Liver (tissue), 9 donors: ENCODE measurements around the gene FARP1. TPM values are rescaled to one million over a fixed set of nuclear protein-coding genes. Genes with fewer than 3 reads are reported as not detected.
A peak's percentile ranks its signal among the peaks of the same experiment; 100 is the strongest.

Experiments used
- DNase-seq: peaks from one replicate; pipeline ENCODE4 v3.0.0-alpha.2; 2017; ENCODE audit warnings: low spot score
- H3K27ac ChIP-seq, 2 donors: one replicate each; pipeline ENCODE4 v1.7.0; 2013; ENCODE audit warnings: inconsistent platforms in 2 of 2, low read length in 2 of 2, control low read depth in 1 of 2, low read depth in 1 of 2, mild to moderate bottlenecking in 1 of 2
- H3K27me3 ChIP-seq, 4 donors: one replicate each; pipeline versions ENCODE4 v1.6.1 to v1.7.0; 2013; ENCODE audit warnings: low read length in 3 of 4, inconsistent platforms in 1 of 4, mild to moderate bottlenecking in 1 of 4, moderate library complexity in 1 of 4; ENCODE audit not compliant: control insufficient read depth in 4 of 4, insufficient read depth in 4 of 4
- H3K36me3 ChIP-seq, 4 donors: one replicate each; pipeline versions ENCODE4 v1.6.1 to v1.7.0; 2013; ENCODE audit warnings: low read length in 3 of 4, mild to moderate bottlenecking in 3 of 4, low read depth in 1 of 4, moderate library complexity in 1 of 4; ENCODE audit not compliant: control insufficient read depth in 4 of 4, insufficient read depth in 3 of 4
- H3K4me1 ChIP-seq, 4 donors: one replicate each; pipeline versions ENCODE4 v1.6.1 to v1.7.0; 2013; ENCODE audit warnings: low read length in 3 of 4, mild to moderate bottlenecking in 3 of 4, moderate library complexity in 1 of 4; ENCODE audit not compliant: control insufficient read depth in 4 of 4, insufficient read depth in 4 of 4
- H3K4me3 ChIP-seq, 3 donors: one replicate each; pipeline versions ENCODE4 v1.6.1 to v1.7.0; 2013; ENCODE audit warnings: low read length in 3 of 3, control low read depth in 1 of 3, low read depth in 1 of 3, mild to moderate bottlenecking in 1 of 3
- H3K9ac ChIP-seq, 2 donors: one replicate each; pipeline ENCODE4 v1.7.0; 2013; ENCODE audit warnings: low read length in 2 of 2, mild to moderate bottlenecking in 2 of 2, moderate library complexity in 2 of 2, control low read depth in 1 of 2, low read depth in 1 of 2
- H3K9me3 ChIP-seq, 4 donors: one replicate each; pipeline versions ENCODE4 v1.6.1 to v1.7.0; 2013; ENCODE audit warnings: low read length in 3 of 4; ENCODE audit not compliant: control insufficient read depth in 4 of 4
- FOXA1 ChIP-seq: IDR thresholded peaks from 2 replicates; pipeline ENCODE4 v1.6.1; 2016; ENCODE audit warnings: antibody characterized with exemption
- GABPA ChIP-seq, 2 donors: IDR thresholded peaks in 1 of 2; conservative IDR thresholded peaks in 1 of 2; 2 replicates each; pipeline ENCODE4 v1.6.1; 2016; ENCODE audit warnings: antibody characterized with exemption in 2 of 2, mild to moderate bottlenecking in 1 of 2, moderate library complexity in 1 of 2
- HNF4A ChIP-seq, 2 donors: conservative IDR thresholded peaks; 2 replicates each; pipeline ENCODE4 v1.6.1; 2016; ENCODE audit warnings: antibody characterized with exemption in 2 of 2, mild to moderate bottlenecking in 2 of 2
- RAD21 ChIP-seq, 2 donors: IDR thresholded peaks; 2 replicates each; pipeline ENCODE4 v1.6.1; 2016; ENCODE audit warnings: antibody characterized with exemption in 2 of 2, mild to moderate bottlenecking in 2 of 2
- RXRA ChIP-seq, 2 donors: IDR thresholded peaks; 2 replicates each; pipeline ENCODE4 v1.6.1; 2017 to 2018; ENCODE audit warnings: antibody characterized with exemption in 2 of 2, mild to moderate bottlenecking in 1 of 2
- SP1 ChIP-seq: IDR thresholded peaks from 2 replicates; pipeline ENCODE4 v1.6.1; 2018; ENCODE audit warnings: antibody characterized with exemption, mild to moderate bottlenecking
- TAF1 ChIP-seq: conservative IDR thresholded peaks from 2 replicates; pipeline ENCODE4 v1.6.1; 2016; ENCODE audit warnings: antibody characterized with exemption, mild to moderate bottlenecking
- YY1 ChIP-seq: IDR thresholded peaks from 2 replicates; pipeline ENCODE4 v1.6.1; 2016; ENCODE audit warnings: antibody characterized with exemption, mild to moderate bottlenecking
- WGBS: extraction: QIAGEN DNeasy Blood & Tissue Kit; methylation state at CpG from one replicate; pipeline ENCODE4 v1.1.7; 2013; 5-methylcytosine and 5-hydroxymethylcytosine counted together
- polyA plus RNA-seq, 2 donors: library from polyadenylated mRNA; stranded (reverse) in 1 of 2; unstranded in 1 of 2; fragments of 200-250 nt in 1 of 2; fragments of >200 nt in 1 of 2; fragmentation: Nextera tagmentation in 1 of 2; extraction: Ambion mirVana in 1 of 2; gene quantifications; one replicate each; pipeline versions ENCODE4 v1.2.1 to v1.2.3, GENCODE V29; 2013 to 2015
- total RNA-seq, 2 donors: library from RNA; depleted of rRNA; stranded (reverse); fragments of >200 nt; gene quantifications; one replicate each; pipeline ENCODE4 v1.2.3, GENCODE V29; 2014
- TF ChIP-seq, protein P1 (sequence below): IDR thresholded peaks from 2 replicates; pipeline ENCODE4 v1.6.1; 2016; ENCODE audit warnings: antibody characterized with exemption
- TF ChIP-seq, protein P2 (sequence below): IDR thresholded peaks from 2 replicates; pipeline ENCODE4 v1.6.1; 2016; ENCODE audit warnings: antibody characterized with exemption, mild to moderate bottlenecking
- TF ChIP-seq, protein P3 (sequence below): IDR thresholded peaks from 2 replicates; pipeline ENCODE4 v1.6.1; 2016; ENCODE audit warnings: antibody characterized with exemption
- donor health status: healthy.
- donor health status: healthy.
- donor health status: healthy.
- donor health status: healthy.
- donor health status: healthy.

Gene FARP1
- total and polyA plus RNA-seq, 4 donors: 28.4 to 62.6 (median 39.8) TPM

DNA sequence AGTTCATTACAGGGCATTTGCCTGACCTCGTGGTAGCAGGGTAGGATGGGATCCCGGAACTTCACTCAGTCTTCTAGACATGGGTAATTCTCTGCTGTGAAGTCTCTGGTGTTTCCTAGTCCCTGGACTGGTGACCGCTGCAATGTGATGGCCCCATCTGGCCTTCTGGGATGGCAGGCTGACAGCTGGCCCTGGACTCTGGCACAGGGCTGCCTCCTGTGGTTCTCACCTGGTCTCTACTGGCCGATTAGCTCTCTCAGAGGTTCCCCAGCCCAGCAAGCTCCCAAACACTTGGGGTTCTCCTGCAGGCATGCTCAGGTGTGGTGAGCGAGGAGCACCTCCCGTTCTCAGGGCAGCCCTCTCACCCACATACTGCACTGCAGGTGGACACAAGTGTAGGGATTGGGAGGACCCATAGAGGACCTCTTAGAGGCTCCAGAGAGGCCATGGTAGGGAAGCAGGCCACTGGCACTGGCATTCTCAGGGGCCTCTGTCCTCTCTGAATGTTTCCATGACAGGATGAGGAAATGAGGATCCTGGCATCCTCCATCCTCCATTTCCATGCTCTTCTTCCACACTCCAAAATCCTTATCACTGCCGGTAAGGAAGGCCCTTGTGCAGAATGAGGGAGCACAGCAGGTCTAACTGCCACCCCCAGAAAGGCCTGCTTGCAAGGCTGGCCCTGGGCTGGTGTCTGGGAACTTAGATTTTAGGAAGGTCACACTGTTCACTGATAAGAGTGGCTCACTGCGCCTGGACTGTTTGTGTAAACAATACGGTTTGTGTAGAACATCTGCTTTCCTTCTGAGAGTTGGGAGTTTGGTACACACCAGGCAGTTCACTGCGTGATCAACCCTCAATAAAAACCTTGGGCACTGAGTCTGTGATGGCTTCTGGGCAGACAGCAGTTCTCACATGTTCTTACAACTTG lies 31.5 kb upstream of the FARP1 start:
- TF ChIP-seq, protein P1, sequence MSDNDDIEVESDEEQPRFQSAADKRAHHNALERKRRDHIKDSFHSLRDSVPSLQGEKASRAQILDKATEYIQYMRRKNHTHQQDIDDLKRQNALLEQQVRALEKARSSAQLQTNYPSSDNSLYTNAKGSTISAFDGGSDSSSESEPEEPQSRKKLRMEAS: no peak
- TF ChIP-seq, protein P2, sequence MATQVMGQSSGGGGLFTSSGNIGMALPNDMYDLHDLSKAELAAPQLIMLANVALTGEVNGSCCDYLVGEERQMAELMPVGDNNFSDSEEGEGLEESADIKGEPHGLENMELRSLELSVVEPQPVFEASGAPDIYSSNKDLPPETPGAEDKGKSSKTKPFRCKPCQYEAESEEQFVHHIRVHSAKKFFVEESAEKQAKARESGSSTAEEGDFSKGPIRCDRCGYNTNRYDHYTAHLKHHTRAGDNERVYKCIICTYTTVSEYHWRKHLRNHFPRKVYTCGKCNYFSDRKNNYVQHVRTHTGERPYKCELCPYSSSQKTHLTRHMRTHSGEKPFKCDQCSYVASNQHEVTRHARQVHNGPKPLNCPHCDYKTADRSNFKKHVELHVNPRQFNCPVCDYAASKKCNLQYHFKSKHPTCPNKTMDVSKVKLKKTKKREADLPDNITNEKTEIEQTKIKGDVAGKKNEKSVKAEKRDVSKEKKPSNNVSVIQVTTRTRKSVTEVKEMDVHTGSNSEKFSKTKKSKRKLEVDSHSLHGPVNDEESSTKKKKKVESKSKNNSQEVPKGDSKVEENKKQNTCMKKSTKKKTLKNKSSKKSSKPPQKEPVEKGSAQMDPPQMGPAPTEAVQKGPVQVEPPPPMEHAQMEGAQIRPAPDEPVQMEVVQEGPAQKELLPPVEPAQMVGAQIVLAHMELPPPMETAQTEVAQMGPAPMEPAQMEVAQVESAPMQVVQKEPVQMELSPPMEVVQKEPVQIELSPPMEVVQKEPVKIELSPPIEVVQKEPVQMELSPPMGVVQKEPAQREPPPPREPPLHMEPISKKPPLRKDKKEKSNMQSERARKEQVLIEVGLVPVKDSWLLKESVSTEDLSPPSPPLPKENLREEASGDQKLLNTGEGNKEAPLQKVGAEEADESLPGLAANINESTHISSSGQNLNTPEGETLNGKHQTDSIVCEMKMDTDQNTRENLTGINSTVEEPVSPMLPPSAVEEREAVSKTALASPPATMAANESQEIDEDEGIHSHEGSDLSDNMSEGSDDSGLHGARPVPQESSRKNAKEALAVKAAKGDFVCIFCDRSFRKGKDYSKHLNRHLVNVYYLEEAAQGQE: no peak
- TF ChIP-seq GABPA (IDR thresholded peaks at IDR 0.05 in 1 of 2, conservative IDR thresholded peaks at IDR 0.05 in 1 of 2) (no peak), RXRA (IDR thresholded peaks at IDR 0.05) (peak; percentile 51 to 73), RAD21 (IDR thresholded peaks at IDR 0.05) (peak; percentile 40 to 53), SP1 (peak; percentile 38), HNF4A (conservative IDR thresholded peaks at IDR 0.05) (peak; percentile 49 to 73)
- 60% methylated on average over 10 of the region's 10 CpGs for WGBS
- Histone ChIP-seq H3K27me3 (no peaks in the 10 kb centered on the region), H3K27ac (no peak overlapping the region), H3K36me3 (no peaks in the 10 kb centered on the region), H3K4me1 (peaks cover 5 to 17% (median 11%) of the 10 kb centered on the region in 4 donors), H3K4me3 (no peak overlapping the region), H3K9ac (no peak overlapping the region), H3K9me3 (no peaks in the 10 kb centered on the region)
- DNase-seq: no peak

DNA sequence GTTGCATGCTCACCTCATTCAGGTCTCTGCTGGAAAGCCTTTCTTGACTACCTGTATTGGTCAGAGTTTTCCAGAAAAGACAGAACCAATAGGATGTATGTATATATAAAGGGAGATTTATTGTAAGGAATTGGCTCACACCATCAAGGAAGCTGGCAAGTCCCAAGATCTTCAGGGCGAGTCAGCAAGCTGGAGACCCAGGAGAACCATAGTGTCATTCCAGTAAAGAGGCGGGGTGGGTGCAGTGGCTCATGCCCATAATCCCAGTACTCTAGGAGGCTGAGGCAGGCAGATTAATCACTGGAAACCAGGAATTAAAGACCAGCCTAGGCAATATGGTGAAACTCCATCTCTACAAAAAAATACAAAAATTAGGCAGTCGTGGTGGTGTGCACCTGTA lies 30.4 kb upstream of the FARP1 start:
- H3K4me3 ChIP-seq: no peak overlapping the region
- H3K9ac ChIP-seq: no peak overlapping the region
- peaks cover 5 to 17% (median 11%) of the 10 kb centered on the region in 4 donors for H3K4me1 ChIP-seq
- no peaks in the 10 kb centered on the region for H3K9me3 ChIP-seq
- DNase-seq: no peak
- no peaks in the 10 kb centered on the region for H3K27me3 ChIP-seq
- H3K36me3 ChIP-seq: no peaks in the 10 kb centered on the region
- 93% methylated on average over 3 of the region's 3 CpGs for WGBS
- TF ChIP-seq FOXA1 (no peak), RAD21 (IDR thresholded peaks at IDR 0.05) (no peak), HNF4A (conservative IDR thresholded peaks at IDR 0.05) (no peak), YY1 (no peak), TAF1 (no peak)
- TF ChIP-seq, protein P3, sequence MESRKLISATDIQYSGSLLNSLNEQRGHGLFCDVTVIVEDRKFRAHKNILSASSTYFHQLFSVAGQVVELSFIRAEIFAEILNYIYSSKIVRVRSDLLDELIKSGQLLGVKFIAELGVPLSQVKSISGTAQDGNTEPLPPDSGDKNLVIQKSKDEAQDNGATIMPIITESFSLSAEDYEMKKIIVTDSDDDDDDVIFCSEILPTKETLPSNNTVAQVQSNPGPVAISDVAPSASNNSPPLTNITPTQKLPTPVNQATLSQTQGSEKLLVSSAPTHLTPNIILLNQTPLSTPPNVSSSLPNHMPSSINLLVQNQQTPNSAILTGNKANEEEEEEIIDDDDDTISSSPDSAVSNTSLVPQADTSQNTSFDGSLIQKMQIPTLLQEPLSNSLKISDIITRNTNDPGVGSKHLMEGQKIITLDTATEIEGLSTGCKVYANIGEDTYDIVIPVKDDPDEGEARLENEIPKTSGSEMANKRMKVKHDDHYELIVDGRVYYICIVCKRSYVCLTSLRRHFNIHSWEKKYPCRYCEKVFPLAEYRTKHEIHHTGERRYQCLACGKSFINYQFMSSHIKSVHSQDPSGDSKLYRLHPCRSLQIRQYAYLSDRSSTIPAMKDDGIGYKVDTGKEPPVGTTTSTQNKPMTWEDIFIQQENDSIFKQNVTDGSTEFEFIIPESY: no peak
- H3K27ac ChIP-seq: no peak overlapping the region
